Sigmoid colon (tissue), 7 donors: ENCODE measurements around the gene CSRP1. TPM values are rescaled to one million over a fixed set of nuclear protein-coding genes. Genes with fewer than 3 reads are reported as not detected.

Experiments
- DNase-seq: peaks from one replicate; pipeline ENCODE4 v3.0.0-alpha.2; 2019
- H3K27ac ChIP-seq, 4 donors: fragments of 200-600 bp; sonication (generic); one replicate each; pipeline ENCODE4 v1.5.1; 2016 to 2019; ENCODE audit warnings: mild to moderate bottlenecking in 1 of 4
- H3K27me3 ChIP-seq, 3 donors: fragments of 200-600 bp; sonication (generic); one replicate each; pipeline ENCODE4 v1.5.1; 2019; ENCODE audit warnings: mild to moderate bottlenecking in 1 of 3
- H3K36me3 ChIP-seq, 4 donors: fragments of 200-600 bp; sonication (generic); one replicate each; pipeline ENCODE4 v1.5.1; 2016 to 2019
- H3K4me1 ChIP-seq, 4 donors: fragments of 200-600 bp; sonication (generic); one replicate each; pipeline ENCODE4 v1.5.1; 2017 to 2019
- H3K4me3 ChIP-seq, 4 donors: fragments of 200-600 bp; sonication (generic); one replicate each; pipeline ENCODE4 v1.5.1; 2017 to 2019; ENCODE audit warnings: mild to moderate bottlenecking in 2 of 4, moderate library complexity in 1 of 4
- H3K9me3 ChIP-seq, 4 donors: fragments of 200-600 bp in 3 of 4; sonication (generic) in 3 of 4; one replicate each; pipeline versions ENCODE4 v1.5.1 to v1.6.1; 2013 to 2019
- CTCF ChIP-seq, 4 experiments: fragments of 450-650 bp in 3 of 4; fragments of 200-600 bp in 1 of 4; IDR thresholded peaks; one replicate each; pipeline ENCODE4 v1.5.1; 2016 to 2019; ENCODE audit warnings: antibody characterized with exemption in 4 of 4, mild to moderate bottlenecking in 3 of 4, moderate library complexity in 2 of 4
- EP300 ChIP-seq, 4 donors: sonication (generic); formaldehyde crosslinking; IDR thresholded peaks; one replicate each; pipeline ENCODE4 v1.6.1; 2017; ENCODE audit warnings: antibody characterized with exemption in 4 of 4
- POLR2A ChIP-seq, 2 donors: fragments of 450-650 bp; IDR thresholded peaks; one replicate each; pipeline ENCODE4 v1.6.1; 2016; ENCODE audit warnings: antibody characterized with exemption in 2 of 2, mild to moderate bottlenecking in 2 of 2, moderate library complexity in 2 of 2
- POLR2AphosphoS5 ChIP-seq, 4 donors: sonication (generic); formaldehyde crosslinking; IDR thresholded peaks; one replicate each; pipeline ENCODE4 v1.6.1; 2017; ENCODE audit warnings: antibody characterized with exemption in 4 of 4
- WGBS, 2 donors: extraction: QIAGEN DNeasy Blood & Tissue Kit; methylation state at CpG; one replicate each; pipeline ENCODE4 v1.1.7; 2013; 5-methylcytosine and 5-hydroxymethylcytosine counted together
- intact Hi-C: fragments of 100-400 bp; cut with DNase I; formaldehyde crosslinking; loops from one replicate; pipeline ENCODE4 v1.15.1; 2023
- polyA plus RNA-seq, 3 donors: library from polyadenylated mRNA; stranded (reverse); fragments of 200-250 nt; gene quantifications; one replicate each; pipeline ENCODE4 v1.2.3, GENCODE V29; 2013
- total RNA-seq, 4 donors: library from RNA; depleted of rRNA; stranded (reverse); fragments of >200 nt; gene quantifications; one replicate each; pipeline ENCODE4 v1.1.0, GENCODE V29; 2016
- donor health status: healthy with polysubstance abuse.
- donor health status: Bipolar disorder and iron deficiency.
- donor health status: healthy.

CSRP1 gene
- total and polyA plus RNA-seq, 7 donors = 189 to 8,467 (median 4,737) TPM

- no peak for DNase-seq
- Histone ChIP-seq H3K4me3 (peak overlapping the region; percentile 63 to 86 (median 72)), H3K4me1 (peaks cover 0 to 92% (median 75%) of the 10 kb centered on the region in 4 donors), H3K36me3 (no peaks in the 10 kb centered on the region), H3K27me3 (no peaks in the 10 kb centered on the region), H3K27ac (peak overlapping the region; percentile 87 to 95 (median 90)), H3K9me3 (no peaks in the 10 kb centered on the region)
- intact Hi-C loops = no loop called here
- TF ChIP-seq POLR2AphosphoS5 (IDR thresholded peaks at IDR 0.05) = no peak
- no peak for TF ChIP-seq CTCF (IDR thresholded peaks at IDR 0.05)
- TF ChIP-seq EP300 (IDR thresholded peaks at IDR 0.05) = no peak
- no peak for TF ChIP-seq POLR2A (IDR thresholded peaks at IDR 0.05)
- WGBS, 2 donors = 24 to 30% methylated on average over 6 of the region's 6 CpGs
Measured at GRCh38 chr1:201537891-201538611, 31.1 kb upstream of the CSRP1 start.

GRCh38 chr1:201537467-201537866, 30.5 kb upstream of the CSRP1 start:
- DNase-seq = no peak
- WGBS, 2 donors = 97% methylated on average over 4 of the region's 4 CpGs
- no peak overlapping the region for H3K4me3 ChIP-seq
- no peaks in the 10 kb centered on the region for H3K9me3 ChIP-seq
- H3K36me3 ChIP-seq = no peaks in the 10 kb centered on the region
- peaks cover 0 to 92% (median 75%) of the 10 kb centered on the region in 4 donors for H3K4me1 ChIP-seq
- TF ChIP-seq EP300 (IDR thresholded peaks at IDR 0.05) = no peak
- no peak for TF ChIP-seq CTCF (IDR thresholded peaks at IDR 0.05)
- TF ChIP-seq POLR2AphosphoS5 (IDR thresholded peaks at IDR 0.05) = no peak
- no peak for TF ChIP-seq POLR2A (IDR thresholded peaks at IDR 0.05)
- intact Hi-C loops = no loop called here
- H3K27me3 ChIP-seq = no peaks in the 10 kb centered on the region
- peak overlapping the region; percentile 87 to 95 (median 90) for H3K27ac ChIP-seq

- Histone ChIP-seq H3K9me3 (no peaks in the 10 kb centered on the region), H3K4me1 (peaks cover 0 to 89% (median 74%) of the 10 kb centered on the region in 4 donors), H3K4me3 (no peak overlapping the region), H3K27me3 (no peaks in the 10 kb centered on the region), H3K36me3 (no peaks in the 10 kb centered on the region), H3K27ac (peak overlapping the region; percentile 87 to 95 (median 90))
- DNase-seq = no peak
- 84 to 87% methylated on average over 2 of the region's 2 CpGs for WGBS, 2 donors
- intact Hi-C loops = no loop called here
- no peak for TF ChIP-seq POLR2A (IDR thresholded peaks at IDR 0.05)
- TF ChIP-seq EP300 (IDR thresholded peaks at IDR 0.05) = no peak
- no peak for TF ChIP-seq POLR2AphosphoS5 (IDR thresholded peaks at IDR 0.05)
- TF ChIP-seq CTCF (IDR thresholded peaks at IDR 0.05) = no peak
Measured at GRCh38 chr1:201537028-201537427, 30.1 kb upstream of the CSRP1 start.

GRCh38 chr1:201536558-201536957, 29.6 kb upstream of the CSRP1 start:
- TF ChIP-seq CTCF (IDR thresholded peaks at IDR 0.05) (no peak), POLR2AphosphoS5 (IDR thresholded peaks at IDR 0.05) (peak in 3 of 4 donors; percentile 32 to 52 (median 35)), POLR2A (IDR thresholded peaks at IDR 0.05) (no peak)
- Histone ChIP-seq H3K4me3 (no peak overlapping the region), H3K36me3 (no peaks in the 10 kb centered on the region), H3K27ac (peak overlapping the region; percentile 87 to 95 (median 90)), H3K27me3 (no peaks in the 10 kb centered on the region), H3K4me1 (peaks cover 0 to 89% (median 74%) of the 10 kb centered on the region in 4 donors), H3K9me3 (no peaks in the 10 kb centered on the region)
- DNase-seq = peak; percentile 90
- intact Hi-C loops = no loop called here
- 68 to 76% methylated on average over 4 of the region's 4 CpGs for WGBS, 2 donors
